SK-N-SH treated with all-trans-retinoic acid at 6 μM for 48 hours (cell line): Measurements from ENCODE around the gene CYP1B1.

Experiments
- ATAC-seq: fragments of 200-7000 bp; cut with Tn5 transposase; 3 replicates; pipeline ENCODE4 v1.9.1; 2020; ENCODE audit warnings: mild to moderate bottlenecking, moderate library complexity
- ARNTL ChIP-seq: fragments of 450-650 bp; formaldehyde crosslinking; IDR thresholded peaks from 2 replicates; pipeline ENCODE4 v1.5.0; 2020; ENCODE audit warnings: low read depth, mild to moderate bottlenecking, moderate library complexity, borderline replicate concordance
- CSDC2 ChIP-seq: fragments of 250-450 bp; sonication (Bioruptor Pico); IDR thresholded peaks from 2 replicates; pipeline ENCODE4 v1.5.0; 2020; ENCODE audit warnings: mild to moderate bottlenecking, moderate library complexity
- ESRRG ChIP-seq: fragments of 250-450 bp; sonication (Bioruptor Pico); IDR thresholded peaks from 2 replicates; pipeline ENCODE4 v1.6.1; 2021; ENCODE audit warnings: mild to moderate bottlenecking
- ISL1 ChIP-seq: fragments of 250-450 bp; sonication (Bioruptor Pico); IDR thresholded peaks from 2 replicates; pipeline ENCODE4 v2.1.2; 2022; ENCODE audit warnings: mild to moderate bottlenecking, moderate library complexity
- PPARA ChIP-seq: fragments of 250-450 bp; sonication (Bioruptor Pico); IDR thresholded peaks from 2 replicates; pipeline ENCODE4 v1.5.0; 2020; ENCODE audit warnings: mild to moderate bottlenecking, borderline replicate concordance
- RARB ChIP-seq: fragments of 250-450 bp; sonication (Bioruptor Pico); IDR thresholded peaks from 2 replicates; pipeline ENCODE4 v1.8.0; 2021; ENCODE audit warnings: mild to moderate bottlenecking, moderate library complexity
- SNAI2 ChIP-seq: fragments of 250-450 bp; sonication (Bioruptor Pico); IDR thresholded peaks from 2 replicates; pipeline ENCODE4 v1.5.0; 2020; ENCODE audit warnings: mild to moderate bottlenecking, moderate library complexity
- TCF4 ChIP-seq: fragments of 250-450 bp; sonication (Bioruptor Pico); IDR thresholded peaks from 2 replicates; pipeline ENCODE4 v1.8.0; 2021; ENCODE audit warnings: mild to moderate bottlenecking, moderate library complexity, borderline replicate concordance
- TOX ChIP-seq: fragments of 250-450 bp; sonication (Bioruptor Pico); IDR thresholded peaks from 2 replicates; pipeline ENCODE4 v1.8.0; 2021; ENCODE audit warnings: mild to moderate bottlenecking, moderate library complexity, borderline replicate concordance
- ZC3H10 ChIP-seq: fragments of 250-450 bp; sonication (Bioruptor Pico); IDR thresholded peaks from 2 replicates; pipeline ENCODE4 v1.5.1; 2021; ENCODE audit warnings: mild to moderate bottlenecking, moderate library complexity
- ZFP3 ChIP-seq: fragments of 250-450 bp; sonication (Bioruptor Pico); IDR thresholded peaks from 2 replicates; pipeline ENCODE4 v1.5.0; 2020; ENCODE audit warnings: mild to moderate bottlenecking, moderate library complexity
- ZFP30 ChIP-seq: fragments of 450-650 bp; formaldehyde crosslinking; IDR thresholded peaks from 2 replicates; pipeline ENCODE4 v1.5.0; 2022; ENCODE audit warnings: mild to moderate bottlenecking, moderate library complexity
- ZNF565 ChIP-seq: fragments of 450-650 bp; formaldehyde crosslinking; conservative IDR thresholded peaks from 2 replicates; pipeline ENCODE4 v1.5.0; 2020; ENCODE audit warnings: low read depth, mild to moderate bottlenecking, moderate library complexity
- ZNF70 ChIP-seq: fragments of 450-650 bp; formaldehyde crosslinking; IDR thresholded peaks from 2 replicates; pipeline ENCODE4 v1.5.0; 2020; ENCODE audit warnings: mild to moderate bottlenecking, moderate library complexity
- ZNF8 ChIP-seq: fragments of 450-650 bp; formaldehyde crosslinking; IDR thresholded peaks from 2 replicates; pipeline ENCODE4 v1.5.0; 2020; ENCODE audit warnings: mild to moderate bottlenecking, moderate library complexity
- TF ChIP-seq, protein P1 (sequence below): fragments of 250-450 bp; sonication (Bioruptor Pico); IDR thresholded peaks from 2 replicates; pipeline ENCODE4 v1.8.0; 2021; ENCODE audit warnings: low read depth, mild to moderate bottlenecking, moderate library complexity, borderline replicate concordance
- TF ChIP-seq, protein P2 (sequence below): fragments of 250-450 bp; sonication (Bioruptor Pico); IDR thresholded peaks from 2 replicates; pipeline ENCODE4 v1.5.1; 2021; ENCODE audit warnings: mild to moderate bottlenecking, moderate library complexity
- TF ChIP-seq, protein P3 (sequence below): fragments of 250-450 bp; sonication (Bioruptor Pico); IDR thresholded peaks from 2 replicates; pipeline ENCODE4 v1.5.1; 2020; ENCODE audit warnings: low read depth, mild to moderate bottlenecking, moderate library complexity
- TF ChIP-seq, protein P4 (sequence below): fragments of 250-450 bp; sonication (Bioruptor Pico); IDR thresholded peaks from 2 replicates; pipeline ENCODE4 v1.8.0; 2020; ENCODE audit warnings: mild to moderate bottlenecking, moderate library complexity, borderline replicate concordance

CYP1B1 gene

DNA sequence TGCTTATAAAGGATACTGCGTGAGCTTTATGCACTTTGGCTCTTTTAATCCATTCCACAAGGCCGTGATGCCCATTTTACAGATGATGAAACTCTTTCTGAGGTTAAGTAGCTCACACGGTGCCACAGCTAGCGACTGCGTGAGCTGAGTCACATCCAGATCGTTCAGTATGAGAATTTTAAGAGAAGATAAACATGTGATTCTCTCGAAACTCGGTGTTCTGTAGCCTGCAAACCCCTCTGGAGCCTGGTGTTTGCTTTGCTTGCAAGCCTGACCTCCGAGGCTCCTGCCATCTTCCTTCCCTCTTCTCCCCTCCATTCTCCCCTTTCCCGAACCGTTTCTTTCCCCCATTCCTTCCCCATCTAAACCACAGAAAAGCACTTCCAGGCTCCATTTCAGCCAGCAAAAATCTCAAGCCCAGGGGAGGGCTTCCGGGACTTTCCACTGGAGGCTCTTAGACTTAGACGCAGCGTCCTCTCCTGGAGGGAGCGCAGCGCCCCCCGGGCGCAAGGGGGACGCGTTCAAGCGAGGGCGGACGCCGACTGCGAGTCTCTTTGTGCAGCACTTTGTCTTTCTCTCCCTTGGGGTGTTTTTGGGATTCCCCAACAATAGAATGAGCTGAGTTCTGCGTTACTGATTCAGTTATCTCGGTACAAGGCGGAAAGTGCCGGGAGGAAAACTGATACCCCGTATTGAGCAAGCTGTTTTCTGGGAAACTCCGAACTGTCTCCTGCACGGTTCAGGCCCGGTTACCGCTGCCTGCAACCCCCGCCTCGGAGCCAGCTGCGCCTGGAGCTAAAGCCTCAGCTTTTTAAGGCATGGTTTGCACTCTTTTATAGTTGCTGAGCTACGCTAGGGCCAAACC is 38.0 kb downstream of the CYP1B1 start:
- ATAC-seq: no peak
- TF ChIP-seq ZNF8 (CRISPR knock-in tag) (no peak), ZFP30 (CRISPR knock-in tag) (no peak), ESRRG (CRISPR knock-in tag) (no peak), SNAI2 (CRISPR knock-in tag) (no peak), PPARA (no peak), CSDC2 (CRISPR knock-in tag) (no peak), RARB (CRISPR knock-in tag) (no peak), ZC3H10 (CRISPR knock-in tag) (no peak), ZNF70 (CRISPR knock-in tag) (no peak)
- TF ChIP-seq, protein P1, sequence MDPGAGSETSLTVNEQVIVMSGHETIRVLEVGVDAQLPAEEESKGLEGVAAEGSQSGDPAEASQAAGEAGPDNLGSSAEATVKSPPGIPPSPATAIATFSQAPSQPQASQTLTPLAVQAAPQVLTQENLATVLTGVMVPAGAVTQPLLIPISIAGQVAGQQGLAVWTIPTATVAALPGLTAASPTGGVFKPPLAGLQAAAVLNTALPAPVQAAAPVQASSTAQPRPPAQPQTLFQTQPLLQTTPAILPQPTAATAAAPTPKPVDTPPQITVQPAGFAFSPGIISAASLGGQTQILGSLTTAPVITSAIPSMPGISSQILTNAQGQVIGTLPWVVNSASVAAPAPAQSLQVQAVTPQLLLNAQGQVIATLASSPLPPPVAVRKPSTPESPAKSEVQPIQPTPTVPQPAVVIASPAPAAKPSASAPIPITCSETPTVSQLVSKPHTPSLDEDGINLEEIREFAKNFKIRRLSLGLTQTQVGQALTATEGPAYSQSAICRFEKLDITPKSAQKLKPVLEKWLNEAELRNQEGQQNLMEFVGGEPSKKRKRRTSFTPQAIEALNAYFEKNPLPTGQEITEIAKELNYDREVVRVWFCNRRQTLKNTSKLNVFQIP (CRISPR knock-in tag): no peak
- TF ChIP-seq, protein P2, sequence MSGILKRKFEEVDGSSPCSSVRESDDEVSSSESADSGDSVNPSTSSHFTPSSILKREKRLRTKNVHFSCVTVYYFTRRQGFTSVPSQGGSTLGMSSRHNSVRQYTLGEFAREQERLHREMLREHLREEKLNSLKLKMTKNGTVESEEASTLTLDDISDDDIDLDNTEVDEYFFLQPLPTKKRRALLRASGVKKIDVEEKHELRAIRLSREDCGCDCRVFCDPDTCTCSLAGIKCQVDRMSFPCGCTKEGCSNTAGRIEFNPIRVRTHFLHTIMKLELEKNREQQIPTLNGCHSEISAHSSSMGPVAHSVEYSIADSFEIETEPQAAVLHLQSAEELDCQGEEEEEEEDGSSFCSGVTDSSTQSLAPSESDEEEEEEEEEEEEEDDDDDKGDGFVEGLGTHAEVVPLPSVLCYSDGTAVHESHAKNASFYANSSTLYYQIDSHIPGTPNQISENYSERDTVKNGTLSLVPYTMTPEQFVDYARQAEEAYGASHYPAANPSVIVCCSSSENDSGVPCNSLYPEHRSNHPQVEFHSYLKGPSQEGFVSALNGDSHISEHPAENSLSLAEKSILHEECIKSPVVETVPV (CRISPR knock-in tag): no peak

DNA sequence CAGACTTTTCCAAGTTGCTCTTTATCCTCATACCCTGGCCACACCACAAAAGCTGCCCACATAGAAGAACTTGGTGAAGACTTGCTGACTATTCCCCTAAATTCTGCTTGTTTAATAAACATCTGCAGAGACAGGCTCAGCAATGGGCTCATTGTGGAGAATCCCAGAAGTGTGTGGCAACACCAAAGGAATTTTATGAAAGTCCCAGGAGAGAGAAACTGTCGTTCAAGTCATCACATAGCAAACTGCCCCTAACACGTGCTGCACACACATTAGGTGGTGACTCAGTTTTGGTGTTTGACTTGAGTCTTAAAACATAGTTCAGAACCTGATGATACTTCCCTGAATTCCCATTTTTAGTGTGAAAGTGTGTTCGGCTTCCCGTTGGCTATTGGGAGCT is 38.6 kb downstream of the CYP1B1 start:
- ATAC-seq: no peak
- TF ChIP-seq RARB (CRISPR knock-in tag): no peak
- no peak for TF ChIP-seq ZFP30 (CRISPR knock-in tag)

DNA sequence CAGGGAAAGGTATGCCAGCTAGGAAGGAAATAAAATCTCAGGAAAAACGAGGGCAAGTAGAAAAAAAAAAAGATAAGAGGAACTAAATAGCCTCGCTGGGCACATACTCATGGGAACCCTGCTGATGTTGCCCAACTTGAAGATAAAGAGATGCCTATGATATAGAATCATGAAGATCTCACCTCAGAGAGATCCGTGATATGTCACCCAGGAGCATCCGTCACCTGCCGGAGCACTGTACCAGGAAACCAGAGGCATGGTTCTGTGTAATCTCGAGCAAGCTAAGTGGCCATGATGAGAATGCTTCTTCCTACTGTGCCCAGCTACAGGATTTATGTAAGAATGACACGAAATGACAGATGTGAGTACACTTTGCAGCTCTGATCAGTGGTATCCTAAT is 40.0 kb downstream of the CYP1B1 start:
- no peak for ATAC-seq
- TF ChIP-seq, protein P3, sequence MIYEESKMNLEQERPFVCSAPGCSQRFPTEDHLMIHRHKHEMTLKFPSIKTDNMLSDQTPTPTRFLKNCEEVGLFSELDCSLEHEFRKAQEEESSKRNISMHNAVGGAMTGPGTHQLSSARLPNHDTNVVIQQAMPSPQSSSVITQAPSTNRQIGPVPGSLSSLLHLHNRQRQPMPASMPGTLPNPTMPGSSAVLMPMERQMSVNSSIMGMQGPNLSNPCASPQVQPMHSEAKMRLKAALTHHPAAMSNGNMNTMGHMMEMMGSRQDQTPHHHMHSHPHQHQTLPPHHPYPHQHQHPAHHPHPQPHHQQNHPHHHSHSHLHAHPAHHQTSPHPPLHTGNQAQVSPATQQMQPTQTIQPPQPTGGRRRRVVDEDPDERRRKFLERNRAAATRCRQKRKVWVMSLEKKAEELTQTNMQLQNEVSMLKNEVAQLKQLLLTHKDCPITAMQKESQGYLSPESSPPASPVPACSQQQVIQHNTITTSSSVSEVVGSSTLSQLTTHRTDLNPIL (CRISPR knock-in tag): no peak
- TF ChIP-seq, protein P2 (CRISPR knock-in tag): no peak
- TF ChIP-seq RARB (CRISPR knock-in tag): no peak
- no peak for TF ChIP-seq SNAI2 (CRISPR knock-in tag)
- TF ChIP-seq ZNF8 (CRISPR knock-in tag): no peak

DNA sequence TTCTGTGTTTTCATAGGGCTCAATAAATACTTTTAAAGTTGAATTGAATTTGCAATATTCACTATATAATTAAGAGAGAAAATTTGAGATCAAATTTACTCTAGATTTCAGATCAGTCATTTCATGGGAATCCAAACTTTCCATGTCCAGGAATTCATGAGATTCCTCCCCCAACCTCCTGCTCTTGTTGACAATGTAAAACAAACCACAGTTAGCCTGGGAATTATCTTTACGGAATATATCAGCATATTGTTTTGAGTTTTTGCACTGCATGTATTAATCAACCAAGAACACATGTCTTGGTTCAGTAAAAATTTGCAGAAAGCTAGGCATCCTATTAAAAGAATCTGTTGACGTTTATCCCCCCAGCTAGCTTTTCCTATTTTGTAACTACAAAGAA is 42.3 kb downstream of the CYP1B1 start:
- ATAC-seq: no peak
- TF ChIP-seq ZNF8 (CRISPR knock-in tag) (no peak), ZFP3 (CRISPR knock-in tag) (no peak), ISL1 (CRISPR knock-in tag) (no peak), CSDC2 (CRISPR knock-in tag) (no peak), RARB (CRISPR knock-in tag) (no peak), ZC3H10 (CRISPR knock-in tag) (no peak), PPARA (no peak), ARNTL (CRISPR knock-in tag) (no peak), TCF4 (CRISPR knock-in tag) (no peak), TOX (CRISPR knock-in tag) (no peak), ZNF565 (CRISPR knock-in tag) (no peak)
- TF ChIP-seq, protein P4, sequence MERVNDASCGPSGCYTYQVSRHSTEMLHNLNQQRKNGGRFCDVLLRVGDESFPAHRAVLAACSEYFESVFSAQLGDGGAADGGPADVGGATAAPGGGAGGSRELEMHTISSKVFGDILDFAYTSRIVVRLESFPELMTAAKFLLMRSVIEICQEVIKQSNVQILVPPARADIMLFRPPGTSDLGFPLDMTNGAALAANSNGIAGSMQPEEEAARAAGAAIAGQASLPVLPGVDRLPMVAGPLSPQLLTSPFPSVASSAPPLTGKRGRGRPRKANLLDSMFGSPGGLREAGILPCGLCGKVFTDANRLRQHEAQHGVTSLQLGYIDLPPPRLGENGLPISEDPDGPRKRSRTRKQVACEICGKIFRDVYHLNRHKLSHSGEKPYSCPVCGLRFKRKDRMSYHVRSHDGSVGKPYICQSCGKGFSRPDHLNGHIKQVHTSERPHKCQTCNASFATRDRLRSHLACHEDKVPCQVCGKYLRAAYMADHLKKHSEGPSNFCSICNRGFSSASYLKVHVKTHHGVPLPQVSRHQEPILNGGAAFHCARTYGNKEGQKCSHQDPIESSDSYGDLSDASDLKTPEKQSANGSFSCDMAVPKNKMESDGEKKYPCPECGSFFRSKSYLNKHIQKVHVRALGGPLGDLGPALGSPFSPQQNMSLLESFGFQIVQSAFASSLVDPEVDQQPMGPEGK (CRISPR knock-in tag): no peak
- TF ChIP-seq, protein P1 (CRISPR knock-in tag): no peak
- TF ChIP-seq, protein P2 (CRISPR knock-in tag): no peak
- TF ChIP-seq, protein P3 (CRISPR knock-in tag): no peak
